Type B pancreatic cell (in vitro differentiated cells): Measurements from ENCODE around the gene SOBP. TPM values are rescaled to one million over a fixed set of nuclear protein-coding genes. Genes with fewer than 3 reads are reported as not detected.

Experiments used
- DNase-seq: peaks from one replicate; pipeline ENCODE4 v3.0.0; 2021; ENCODE audit warnings: mixed read lengths; ENCODE audit not compliant: unreplicated experiment; ENCODE audit errors: extremely low spot score
- H3K27ac Mint-ChIP-seq: 2 replicates; pipeline ENCODE4 v1.8.0; 2021; ENCODE audit warnings: mild to moderate bottlenecking, mixed read lengths
- H3K27me3 Mint-ChIP-seq: 2 replicates; pipeline ENCODE4 v1.8.0; 2021; ENCODE audit warnings: mixed read lengths
- H3K36me3 Mint-ChIP-seq: 2 replicates; pipeline ENCODE4 v1.8.0; 2021; ENCODE audit warnings: mixed read lengths
- H3K4me1 Mint-ChIP-seq: one replicate; pipeline ENCODE4 v1.8.0; 2021; ENCODE audit warnings: mixed read lengths; ENCODE audit not compliant: unreplicated experiment
- H3K4me3 Mint-ChIP-seq: 2 replicates; pipeline ENCODE4 v1.8.0; 2021; ENCODE audit warnings: mild to moderate bottlenecking, mixed read lengths
- H3K9me3 Mint-ChIP-seq: 2 replicates; pipeline ENCODE4 v1.8.0; 2021; ENCODE audit warnings: mixed read lengths
- CTCF ChIP-seq: fragments of 200-600 bp; sonication (generic); conservative IDR thresholded peaks from 2 replicates; pipeline ENCODE4 v1.5.0; 2021; ENCODE audit warnings: antibody characterized with exemption, mild to moderate bottlenecking
- total RNA-seq: library from RNA; stranded (reverse); gene quantifications from 2 replicates; pipeline ENCODE4 v1.2.1, GENCODE V29; 2021; ENCODE audit warnings: low replicate concordance

Gene SOBP
- total RNA-seq, 1 donor from 2014 or later, result 19.4 TPM

- no peak for DNase-seq
- no peak for TF ChIP-seq CTCF
- no peaks in the 10 kb centered on the region for H3K9me3 Mint-ChIP-seq
- H3K36me3 Mint-ChIP-seq, result no peaks in the 10 kb centered on the region
- no peak overlapping the region for H3K27ac Mint-ChIP-seq
- H3K4me3 Mint-ChIP-seq, result no peak overlapping the region
- peaks cover 3% of the 10 kb centered on the region for H3K27me3 Mint-ChIP-seq
- peaks cover 15% of the 10 kb centered on the region for H3K4me1 Mint-ChIP-seq
Observed at GRCh38 chr6:107556082-107556481, 66.2 kb downstream of the SOBP start.

GRCh38 chr6:107557698-107558097 is 67.8 kb downstream of the SOBP start:
- peaks cover 3% of the 10 kb centered on the region for H3K27me3 Mint-ChIP-seq

GRCh38 chr6:107560657-107561056 is 70.7 kb downstream of the SOBP start:
- DNase-seq, result no peak
- Mint-ChIP-seq H3K4me1 (peaks cover 21% of the 10 kb centered on the region), H3K27ac (no peak overlapping the region), H3K4me3 (no peak overlapping the region), H3K36me3 (no peaks in the 10 kb centered on the region), H3K9me3 (no peaks in the 10 kb centered on the region), H3K27me3 (peaks cover 3% of the 10 kb centered on the region)
- no peak for TF ChIP-seq CTCF

More at GRCh38 chr6:107557698-107558097, 67.8 kb downstream of the SOBP start:
- H3K36me3 Mint-ChIP-seq, result no peaks in the 10 kb centered on the region
- no peak overlapping the region for H3K4me3 Mint-ChIP-seq
- no peaks in the 10 kb centered on the region for H3K9me3 Mint-ChIP-seq
- no peak for TF ChIP-seq CTCF
- H3K27ac Mint-ChIP-seq, result no peak overlapping the region
- DNase-seq, result no peak
- peaks cover 16% of the 10 kb centered on the region for H3K4me1 Mint-ChIP-seq

GRCh38 chr6:107561306-107561705 is 71.4 kb downstream of the SOBP start:
- Mint-ChIP-seq H3K4me3 (no peak overlapping the region), H3K9me3 (no peaks in the 10 kb centered on the region), H3K27me3 (peaks cover 3% of the 10 kb centered on the region), H3K4me1 (peaks cover 19% of the 10 kb centered on the region), H3K27ac (no peak overlapping the region), H3K36me3 (no peaks in the 10 kb centered on the region)
- TF ChIP-seq CTCF, result no peak
- no peak for DNase-seq

- DNase-seq, result no peak
- Mint-ChIP-seq H3K4me3 (no peak overlapping the region), H3K9me3 (no peaks in the 10 kb centered on the region), H3K36me3 (peaks cover 4% of the 10 kb centered on the region), H3K27me3 (peaks cover 3% of the 10 kb centered on the region), H3K27ac (no peak overlapping the region), H3K4me1 (peaks cover 19% of the 10 kb centered on the region)
- TF ChIP-seq CTCF, result no peak
Observed at GRCh38 chr6:107563694-107564588, 74.0 kb downstream of the SOBP start.
